HG03521 (cell line): Measurements from ENCODE around the gene LRBA.

ENCODE experiments used
- ATAC-seq: cut with Tn5 transposase; IDR thresholded peaks from one replicate; pipeline ENCODE4 v1.9.1; 2021; ENCODE audit warnings: mild to moderate bottlenecking, moderate library complexity; ENCODE audit not compliant: unreplicated experiment

LRBA gene

DNA sequence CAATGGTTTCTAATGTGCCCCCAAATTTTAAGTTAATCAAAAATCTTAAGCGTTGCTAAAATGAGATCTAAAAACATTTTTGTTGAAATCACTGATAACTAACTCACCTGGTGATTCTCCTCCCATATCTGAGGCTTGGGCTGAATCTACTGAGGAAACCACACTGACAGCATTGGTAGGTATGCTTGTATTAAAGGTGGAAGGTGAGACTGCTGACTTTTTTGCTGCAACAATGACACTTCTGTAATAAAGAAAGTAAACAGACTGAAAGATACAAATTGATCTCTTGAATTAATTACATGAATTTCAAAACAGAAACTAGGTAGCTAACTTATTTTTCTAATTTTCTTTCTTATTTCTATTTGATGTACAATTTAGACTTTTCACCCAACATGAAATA is 198.1 kb downstream of the LRBA start:
- ATAC-seq = no peak

DNA sequence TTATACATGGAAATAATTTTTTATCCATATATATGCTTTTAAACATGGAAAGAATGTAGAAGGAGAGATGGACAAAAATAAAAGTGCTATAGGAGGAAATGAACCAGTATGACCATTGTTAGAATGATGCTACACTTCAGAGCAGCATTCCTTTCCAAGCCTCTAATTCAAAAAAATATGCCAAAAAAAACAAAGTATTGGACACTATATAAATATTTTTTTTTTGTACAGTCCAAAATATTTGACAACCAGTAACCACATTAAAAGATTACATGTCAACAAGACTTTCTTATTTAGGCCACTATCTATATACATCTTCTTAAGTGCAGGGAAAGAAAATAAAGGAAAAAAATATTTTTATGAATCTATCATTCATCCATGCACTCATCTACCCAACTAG is 198.6 kb downstream of the LRBA start:
- no peak for ATAC-seq

GRCh38 chr4:150814873-150815272 is 200.2 kb downstream of the LRBA start:
- no peak for ATAC-seq

DNA sequence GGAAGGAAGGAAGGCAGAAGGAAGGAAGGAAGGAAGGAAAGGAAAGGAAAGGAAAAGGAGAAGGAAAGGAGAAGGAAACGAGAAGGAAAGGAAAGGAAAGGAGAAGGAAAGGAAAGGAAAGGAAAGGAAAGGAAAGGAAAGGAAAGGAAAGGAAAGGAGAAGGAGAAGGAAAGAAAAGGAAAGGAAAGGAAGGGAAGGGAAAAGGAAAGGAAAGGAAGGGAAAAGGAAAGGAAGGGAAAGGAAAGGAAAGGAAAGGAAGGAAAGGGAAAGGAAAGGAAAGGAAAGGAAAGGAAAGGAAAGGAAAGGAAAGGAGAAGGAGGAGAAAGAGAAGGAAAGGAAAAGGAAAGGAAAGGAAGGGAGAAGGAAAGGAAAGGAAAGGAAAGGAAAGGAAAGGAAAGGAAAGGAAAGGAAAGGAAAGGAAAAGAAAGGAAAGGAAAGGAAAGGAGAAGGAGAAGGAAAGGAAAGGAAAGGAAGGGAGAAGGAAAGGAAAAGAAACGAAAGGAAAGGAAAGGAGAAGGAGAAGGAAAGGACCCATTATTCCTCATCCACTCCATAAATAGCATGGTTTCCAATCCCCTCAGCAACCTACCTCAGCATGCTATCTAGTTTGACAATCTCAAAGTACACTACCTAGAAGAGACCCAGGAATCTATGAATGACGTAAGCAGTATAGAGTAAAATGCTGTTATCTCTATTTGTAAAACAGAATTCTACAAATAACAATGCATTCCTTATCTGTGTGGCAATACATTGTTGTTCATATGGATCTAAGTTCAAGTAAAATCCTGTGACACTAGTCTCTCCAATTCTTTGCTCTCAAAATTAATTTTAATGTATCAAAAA is 209.7 kb downstream of the LRBA start:
- no peak for ATAC-seq

GRCh38 chr4:150801833-150802232 is 213.3 kb downstream of the LRBA start:
- no peak for ATAC-seq

DNA sequence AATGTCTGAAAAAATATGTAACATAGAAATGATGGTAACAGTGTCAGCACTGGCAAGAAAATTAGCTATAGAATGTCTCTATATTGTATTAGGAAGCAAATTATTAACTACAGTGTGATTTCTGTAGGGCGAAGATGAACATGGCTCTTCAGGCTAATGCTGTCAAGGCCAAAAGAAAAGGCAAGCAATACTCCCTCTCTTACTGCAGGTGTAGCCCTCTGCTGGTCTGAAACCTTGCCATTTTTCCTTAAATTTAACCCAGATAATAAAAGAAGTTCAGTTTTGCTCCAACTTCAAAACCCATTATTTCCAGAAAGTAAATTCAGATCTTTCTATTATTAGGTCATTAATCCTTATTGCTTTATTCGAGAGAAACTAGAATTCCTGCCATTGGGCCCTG is 215.9 kb downstream of the LRBA start:
- ATAC-seq = no peak

GRCh38 chr4:150794706-150795105 is 220.4 kb downstream of the LRBA start:
- ATAC-seq = no peak

DNA sequence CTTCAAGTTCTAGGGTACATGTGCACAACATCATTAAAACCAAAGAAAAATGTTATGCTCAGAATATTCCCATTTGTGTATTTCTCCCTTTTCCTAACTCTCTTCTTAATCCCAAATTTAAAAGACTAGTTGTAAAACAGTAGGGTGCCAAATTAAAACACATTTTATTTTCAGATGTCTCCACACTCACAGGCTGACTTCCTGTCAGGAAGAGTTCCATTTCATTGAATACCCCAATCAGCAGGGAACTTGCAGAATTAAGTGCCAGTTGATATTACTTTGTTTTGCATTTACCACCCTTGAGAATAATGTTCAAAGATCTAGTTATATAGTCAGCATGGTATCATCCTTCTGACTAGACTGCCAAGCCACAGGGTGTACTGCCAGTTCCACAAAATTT is 225.2 kb downstream of the LRBA start:
- no peak for ATAC-seq

GRCh38 chr4:150784939-150785338 is 230.1 kb downstream of the LRBA start:
- no peak for ATAC-seq

- no peak for ATAC-seq
These were observed 230.8 kb downstream of the LRBA start for GRCh38 chr4:150784305-150784704.

DNA sequence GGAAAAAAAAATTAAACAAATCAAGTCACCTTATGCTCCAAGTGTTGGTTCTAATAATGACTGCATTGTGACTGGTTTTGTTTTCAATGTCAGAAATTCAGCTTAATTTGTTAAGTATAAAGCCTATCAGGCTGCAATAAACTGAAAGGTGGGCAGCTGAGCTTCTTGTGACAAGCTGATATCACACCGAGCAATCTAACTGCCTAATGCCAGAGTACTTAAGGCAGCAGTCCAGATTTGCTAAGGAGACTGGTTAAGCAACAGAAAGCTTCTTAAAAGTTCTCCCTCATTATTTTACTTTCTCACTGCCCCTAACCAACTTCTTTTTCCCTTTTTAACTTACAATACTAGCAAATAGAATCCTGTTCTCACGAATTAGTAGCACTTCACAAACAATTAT is 232.2 kb downstream of the LRBA start:
- no peak for ATAC-seq

GRCh38 chr4:150782311-150782710 is 232.8 kb downstream of the LRBA start:
- ATAC-seq = no peak

DNA sequence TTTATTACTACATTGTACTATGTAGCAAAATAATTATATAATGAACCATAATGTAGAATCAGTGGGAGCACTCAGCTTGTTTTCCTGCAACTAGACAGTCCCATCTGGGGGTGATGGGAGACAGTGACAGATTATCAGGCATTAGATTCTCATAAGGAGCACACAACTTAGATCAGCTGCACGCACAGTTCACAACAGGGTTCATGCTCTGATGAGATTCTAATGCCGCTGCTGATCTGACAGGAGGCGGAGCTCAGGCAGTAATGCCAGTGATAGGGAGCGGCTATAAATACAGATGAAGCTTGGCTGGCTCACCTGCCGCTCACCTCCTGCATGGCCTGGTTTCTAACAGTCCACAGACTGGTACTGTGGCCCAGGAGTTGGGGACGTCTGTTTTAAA is 233.9 kb downstream of the LRBA start:
- no peak for ATAC-seq

- no peak for ATAC-seq
These were observed 235.4 kb downstream of the LRBA start for GRCh38 chr4:150779707-150780106.

GRCh38 chr4:150773729-150774449 is 241.2 kb downstream of the LRBA start:
- ATAC-seq = no peak

DNA sequence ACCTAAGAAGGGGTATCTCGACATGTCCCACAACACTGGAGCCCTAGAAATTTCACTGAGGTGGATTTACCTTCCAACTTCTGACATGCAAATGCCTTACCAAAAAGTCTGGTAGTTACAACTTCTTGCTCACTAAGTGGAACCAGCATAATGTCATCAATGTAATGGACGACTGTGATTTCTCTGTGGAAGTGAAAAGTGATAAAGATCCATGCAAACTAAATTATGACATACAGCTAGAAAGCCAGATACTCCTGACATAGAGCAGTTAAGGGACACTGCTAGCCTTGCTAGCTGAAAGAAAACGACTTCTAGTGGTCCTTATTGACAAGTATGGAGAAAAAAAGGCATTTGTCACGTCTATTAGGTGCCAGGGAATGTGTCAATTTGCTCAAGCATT is 242.1 kb downstream of the LRBA start:
- no peak for ATAC-seq

DNA sequence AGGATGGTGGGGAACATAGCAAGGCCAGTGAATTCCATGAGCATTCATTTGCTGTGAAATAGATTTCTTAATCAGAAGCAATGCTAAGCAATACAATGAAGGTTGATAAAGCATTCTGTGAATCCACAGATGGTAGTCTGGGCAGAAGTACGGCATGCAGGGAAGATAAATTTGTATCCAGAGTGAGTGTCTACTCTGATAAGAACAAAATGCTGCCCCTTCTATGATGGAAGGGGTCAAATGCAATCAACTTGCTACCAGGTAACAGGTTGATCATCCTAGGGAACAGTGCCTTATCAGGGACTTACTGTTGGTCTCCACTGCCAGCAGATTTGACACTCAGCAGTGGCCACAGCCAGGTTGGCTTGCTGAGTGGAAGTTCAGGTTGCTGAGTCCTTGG is 243.7 kb downstream of the LRBA start:
- no peak for ATAC-seq

- no peak for ATAC-seq
These were observed 245.2 kb downstream of the LRBA start for GRCh38 chr4:150769845-150770244.

DNA sequence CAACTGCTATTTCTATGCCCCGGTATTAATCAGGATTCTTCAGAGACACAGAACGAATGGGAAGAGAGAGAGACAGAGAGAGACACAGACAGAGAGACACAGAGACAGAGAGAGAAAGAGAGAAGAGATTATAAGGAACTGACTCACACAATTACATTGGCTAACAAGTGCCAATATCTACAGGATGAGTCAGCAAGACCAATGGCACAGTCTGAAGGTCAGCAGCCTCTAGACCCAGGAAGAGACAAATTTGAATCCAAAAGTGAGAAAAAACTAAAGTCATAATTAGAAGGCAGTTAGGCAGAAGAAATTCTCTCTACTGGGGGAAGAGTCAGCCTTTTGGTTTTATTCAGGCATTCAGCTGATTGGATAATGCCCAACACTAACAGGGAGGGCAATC is 245.8 kb downstream of the LRBA start:
- ATAC-seq = no peak

- ATAC-seq = no peak
These were observed 246.6 kb downstream of the LRBA start for GRCh38 chr4:150768497-150768896.

DNA sequence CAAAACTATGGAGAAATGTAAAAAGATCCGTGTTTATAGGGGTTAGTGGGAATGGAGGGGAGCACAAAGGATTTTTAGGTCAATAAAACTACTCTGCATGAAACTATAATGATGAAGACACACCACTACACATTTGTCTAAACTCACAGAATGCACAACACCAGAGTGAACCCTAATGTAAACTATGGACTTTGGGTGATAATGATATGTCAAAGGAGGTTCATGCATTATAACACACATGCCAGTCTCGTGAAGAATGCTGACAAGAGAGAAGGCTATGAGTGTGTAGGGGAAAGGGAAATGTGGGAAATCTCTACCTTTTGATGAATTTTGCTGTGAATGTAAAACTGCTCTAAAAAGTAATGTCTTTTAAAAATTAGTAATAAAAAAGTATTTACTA is 249.9 kb downstream of the LRBA start:
- no peak for ATAC-seq

- ATAC-seq = no peak
These were observed 263.4 kb downstream of the LRBA start for GRCh38 chr4:150751648-150752047.
